GM18868 (cell line): ENCODE data around the gene OCEL1.
"Not testable (repeated sequence)": the region's sequence is repeated elsewhere in the genome, so short reads cannot be mapped to it uniquely, and the experiment has no call there.

ENCODE experiments used
- ATAC-seq: cut with Tn5 transposase; IDR thresholded peaks from one replicate; pipeline ENCODE4 v1.9.1; 2021; ENCODE audit warnings: mild to moderate bottlenecking, moderate library complexity; ENCODE audit not compliant: unreplicated experiment

OCEL1 gene

DNA sequence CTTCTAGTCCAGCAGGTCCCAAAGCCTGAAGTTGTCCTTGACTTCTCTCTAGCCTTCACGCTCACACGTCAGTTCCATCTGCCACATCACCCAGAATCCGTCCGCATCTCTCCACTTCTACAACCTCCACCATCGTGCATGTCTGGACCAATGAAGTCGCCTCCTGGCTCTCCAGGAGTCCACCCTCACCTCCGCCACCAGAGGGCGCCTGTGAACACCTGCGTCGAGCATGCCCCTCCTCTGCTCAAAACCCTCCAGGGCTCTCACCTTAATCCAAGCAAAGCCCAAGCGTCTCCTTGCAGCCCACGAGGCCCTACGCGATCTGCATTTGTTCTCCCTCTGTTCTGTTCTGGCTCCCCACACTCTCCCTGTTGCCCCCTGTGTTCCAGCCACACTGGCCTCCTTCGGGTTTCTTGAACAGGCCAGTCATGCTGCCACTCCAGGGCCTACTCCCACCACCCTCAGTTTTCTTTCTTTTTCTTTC is 34.9 kb downstream of the OCEL1 start:
- peak; percentile 66 for ATAC-seq

GRCh38 chr19:17262557-17262956 is 36.5 kb downstream of the OCEL1 start:
- ATAC-seq, result no peak

GRCh38 chr19:17263712-17264640 is 38.0 kb downstream of the OCEL1 start:
- ATAC-seq, result no peak

DNA sequence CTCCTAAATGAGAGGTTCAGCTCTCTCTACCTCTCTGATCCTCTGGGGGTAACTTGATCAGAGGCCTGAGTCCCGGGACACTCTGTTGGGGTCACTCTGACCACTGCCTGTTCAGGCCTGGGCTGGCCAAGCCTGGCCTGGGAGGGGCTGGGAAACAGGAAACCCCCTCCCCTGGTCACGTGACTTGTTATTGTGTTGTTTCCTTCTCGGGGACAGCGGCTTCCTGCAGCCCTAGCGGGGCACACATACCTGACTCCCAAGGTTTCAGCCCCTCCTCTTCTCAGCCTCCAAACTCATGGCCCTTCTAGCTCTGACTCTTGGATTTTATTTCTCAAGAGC is 38.6 kb downstream of the OCEL1 start, which contains the start of gene USHBP1:
Gene USHBP1, minus strand, starts transcription at position 105 of the 339 bp plus-strand sequence. CDS start 446 bp downstream, outside the sequence.
- ATAC-seq, result no peak

DNA sequence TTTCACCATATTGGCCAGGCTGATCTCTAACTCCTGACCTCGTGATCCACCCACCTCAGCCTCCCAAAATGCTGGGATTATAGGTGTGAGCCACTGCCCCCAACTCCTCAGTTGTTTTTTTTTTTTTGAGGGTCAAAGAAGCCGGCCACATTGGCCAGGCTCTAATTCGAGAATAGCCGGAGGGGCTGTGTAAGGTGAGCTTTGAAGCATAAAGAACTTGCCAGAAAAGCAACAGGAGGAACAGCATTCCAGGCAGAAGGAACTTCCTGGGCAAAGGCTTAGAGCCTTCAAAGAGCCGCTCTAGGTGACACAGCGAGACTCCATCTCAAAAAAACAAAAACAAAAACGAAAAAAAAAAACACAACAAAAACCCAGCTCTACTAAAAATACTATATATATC is 40.0 kb downstream of the OCEL1 start:
- no peak for ATAC-seq

DNA sequence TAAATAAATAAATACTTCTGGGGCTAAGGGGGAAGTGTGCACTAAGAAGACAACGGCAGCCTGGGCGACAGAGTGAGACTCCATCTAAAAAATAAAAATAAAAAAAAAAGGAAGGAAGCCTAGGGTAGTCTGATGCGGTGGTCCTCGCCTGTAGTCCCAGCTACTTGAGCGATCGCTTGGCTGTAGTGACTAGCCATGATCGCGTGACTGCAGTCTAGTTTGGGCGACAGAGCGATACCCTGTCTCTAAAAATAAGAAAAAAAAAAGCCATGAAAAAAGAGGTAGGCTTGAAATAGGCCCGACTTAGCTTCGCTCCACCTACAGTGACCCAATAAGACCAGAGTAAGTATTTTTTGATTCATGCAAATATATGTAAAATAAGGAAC is 40.6 kb downstream of the OCEL1 start:
- ATAC-seq, result no peak

GRCh38 chr19:17266975-17267788 is 41.2 kb downstream of the OCEL1 start, which contains the start of gene BABAM1:
Gene BABAM1 (plus strand): TSS chr19:17267443. CDS start chr19:17268807, 1,364 bp downstream.
- ATAC-seq, result peak; percentile 88

- ATAC-seq, result no peak
Observed at GRCh38 chr19:17268754-17269153, 42.7 kb downstream of the OCEL1 start.

GRCh38 chr19:17274892-17275291 is 48.9 kb downstream of the OCEL1 start:
- ATAC-seq, result not testable (repeated sequence)

GRCh38 chr19:17275441-17276175 is 49.6 kb downstream of the OCEL1 start:
- ATAC-seq, result no peak
